GM23338 (cell line): ENCODE measurements around the gene LSP1. TPM values are rescaled to one million over a fixed set of nuclear protein-coding genes. Genes with fewer than 3 reads are reported as not detected.

Experiments
- ATAC-seq: fragments of 200-7000 bp; cut with Tn5 transposase; 3 replicates; pipeline ENCODE4 v1.9.1; 2020
- DNase-seq: peaks from one replicate; pipeline ENCODE4 v3.0.0-alpha.2; 2015; ENCODE audit warnings: low spot score
- H2AFZ ChIP-seq: fragments of 200-600 bp; sonication (generic); 2 replicates; pipeline ENCODE4 v1.8.0; 2016; ENCODE audit warnings: antibody characterized with exemption, mild to moderate bottlenecking, moderate library complexity
- H3F3A ChIP-seq: fragments of 200-600 bp; sonication (generic); replicated peaks from 2 replicates; pipeline ENCODE4 v1.8.0; 2017; ENCODE audit warnings: antibody characterized with exemption, mixed run types, low read depth
- H3K27ac ChIP-seq: fragments of 200-600 bp; sonication (generic); 2 replicates; pipeline ENCODE4 v1.6.1; 2016; ENCODE audit warnings: low read depth
- H3K27me3 ChIP-seq: fragments of 200-600 bp; sonication (generic); 2 replicates; pipeline ENCODE4 v1.8.0; 2016; ENCODE audit warnings: mild to moderate bottlenecking, mixed run types, moderate library complexity; ENCODE audit not compliant: insufficient read depth
- H3K36me3 ChIP-seq: fragments of 200-600 bp; sonication (generic); 2 replicates; pipeline ENCODE4 v1.8.0; 2016; ENCODE audit warnings: mild to moderate bottlenecking; ENCODE audit not compliant: insufficient read depth
- H3K4me1 ChIP-seq: fragments of 200-600 bp; sonication (generic); 2 replicates; pipeline ENCODE4 v1.8.0; 2016; ENCODE audit warnings: mild to moderate bottlenecking, moderate library complexity; ENCODE audit not compliant: insufficient read depth
- H3K4me2 ChIP-seq: fragments of 200-600 bp; sonication (generic); 2 replicates; pipeline ENCODE4 v1.7.1; 2017; ENCODE audit warnings: mixed run types
- H3K4me3 ChIP-seq: fragments of 200-600 bp; sonication (generic); 2 replicates; pipeline ENCODE4 v1.6.1; 2016; ENCODE audit warnings: mixed run types
- H3K79me2 ChIP-seq: fragments of 200-600 bp; sonication (generic); replicated peaks from 2 replicates; pipeline ENCODE4 v1.8.0; 2017; ENCODE audit warnings: mild to moderate bottlenecking; ENCODE audit not compliant: insufficient read depth
- H3K9me2 ChIP-seq: fragments of 200-600 bp; sonication (generic); 2 replicates; pipeline ENCODE4 v1.8.0; 2017; ENCODE audit not compliant: insufficient read depth
- H4K20me1 ChIP-seq: fragments of 200-600 bp; sonication (generic); replicated peaks from 2 replicates; pipeline ENCODE4 v1.8.0; 2017; ENCODE audit warnings: mild to moderate bottlenecking; ENCODE audit not compliant: insufficient read depth
- H3K27ac Mint-ChIP-seq: 2 replicates; pipeline ENCODE4 v1.8.0; 2020; ENCODE audit warnings: inconsistent platforms, mild to moderate bottlenecking, moderate library complexity, mixed read lengths
- H3K27me3 Mint-ChIP-seq: 3 replicates; pipeline ENCODE4 v1.8.0; 2022; ENCODE audit warnings: low read depth, mild to moderate bottlenecking, moderate library complexity, mixed read lengths, inconsistent platforms; ENCODE audit not compliant: insufficient read depth, poor library complexity
- H3K36me3 Mint-ChIP-seq: 3 replicates; pipeline ENCODE4 v1.8.0; 2021; ENCODE audit warnings: low read depth, mild to moderate bottlenecking, inconsistent platforms, moderate library complexity, mixed read lengths
- H3K4me1 Mint-ChIP-seq: 3 replicates; pipeline ENCODE4 v1.8.0; 2020; ENCODE audit warnings: mild to moderate bottlenecking, inconsistent platforms, mixed read lengths
- H3K4me3 Mint-ChIP-seq: 3 replicates; pipeline ENCODE4 v1.8.0; 2021; ENCODE audit warnings: moderate library complexity, mild to moderate bottlenecking, inconsistent platforms, mixed read lengths
- H3K9me3 Mint-ChIP-seq: 3 replicates; pipeline ENCODE4 v1.8.0; 2020; ENCODE audit warnings: moderate library complexity, mild to moderate bottlenecking, inconsistent platforms, mixed read lengths
- CREB1 ChIP-seq: fragments of 250-450 bp; sonication (Bioruptor Pico); IDR thresholded peaks from 2 replicates; pipeline ENCODE4 v1.5.0; 2020; ENCODE audit warnings: low read depth, mild to moderate bottlenecking, moderate library complexity
- CTCF ChIP-seq, 2 experiments: fragments of 200-600 bp in 1 of 2; sonication (generic) in 1 of 2; conservative IDR thresholded peaks; 2 replicates each; pipeline versions ENCODE4 v1.5.1 to v1.6.1; 2016 to 2017; ENCODE audit warnings: antibody characterized with exemption in 2 of 2, low read depth in 2 of 2, mild to moderate bottlenecking in 2 of 2, moderate library complexity in 1 of 2
- ETS1 ChIP-seq: IDR thresholded peaks from 2 replicates; pipeline ENCODE4 v1.6.1; 2016; ENCODE audit warnings: antibody characterized with exemption
- EZH2phosphoT487 ChIP-seq: fragments of 200-600 bp; sonication (generic); IDR thresholded peaks from one replicate; pipeline ENCODE4 v1.8.1; 2018; ENCODE audit warnings: antibody characterized with exemption; ENCODE audit not compliant: unreplicated experiment
- NANOG ChIP-seq: IDR thresholded peaks from 2 replicates; pipeline ENCODE4 v1.6.1; 2016; ENCODE audit warnings: antibody characterized with exemption, borderline replicate concordance
- POLR2AphosphoS5 ChIP-seq: IDR thresholded peaks from 2 replicates; pipeline ENCODE4 v1.6.1; 2016; ENCODE audit warnings: antibody characterized with exemption, low read depth
- REST ChIP-seq: IDR thresholded peaks from one replicate; pipeline ENCODE4 v1.6.1; 2018; ENCODE audit warnings: antibody characterized with exemption; ENCODE audit not compliant: unreplicated experiment
- ZNF114 ChIP-seq: fragments of 250-450 bp; sonication (Bioruptor Pico); IDR thresholded peaks from 2 replicates; pipeline ENCODE4 v1.5.0; 2020; ENCODE audit warnings: mild to moderate bottlenecking, moderate library complexity
- ZNF331 ChIP-seq: fragments of 250-450 bp; sonication (Bioruptor Pico); IDR thresholded peaks from 2 replicates; pipeline ENCODE4 v1.5.0; 2020; ENCODE audit warnings: low read depth, mild to moderate bottlenecking, moderate library complexity
- ZNF462 ChIP-seq: fragments of 250-450 bp; sonication (Bioruptor Pico); IDR thresholded peaks from 2 replicates; pipeline ENCODE4 v1.5.0; 2020; ENCODE audit warnings: mild to moderate bottlenecking, moderate library complexity
- polyA plus RNA-seq: library from polyadenylated mRNA; unstranded; fragments of >200 nt; fragmentation: Nextera tagmentation; extraction: Ambion mirVana; gene quantifications from 2 replicates; pipeline ENCODE4 v1.2.1, GENCODE V29; 2016
- total RNA-seq: library from RNA; depleted of rRNA; stranded (reverse); fragments of >200 nt; shearing (Covaris generic); gene quantifications from 2 replicates; pipeline ENCODE4 v1.2.3, GENCODE V29; 2014

Gene LSP1
- total and polyA plus RNA-seq, 2 experiments from 2014 or later: 0.84 TPM; not detected in 1

GRCh38 chr11:1887451-1888346 is 34.8 kb downstream of the LSP1 start:
- DNase-seq (no peak), ATAC-seq (no peak)
- no peaks in the 10 kb centered on the region for H3K4me1 ChIP-seq
- no peaks in the 10 kb centered on the region for H3K27me3 ChIP-seq
- no peak overlapping the region for H2AFZ ChIP-seq
- H4K20me1 ChIP-seq: no peaks in the 10 kb centered on the region
- no peak overlapping the region for H3K4me2 ChIP-seq
- no peaks in the 10 kb centered on the region for H3K79me2 ChIP-seq
- Mint-ChIP-seq H3K9me3 (no peaks in the 10 kb centered on the region), H3K4me3 (no peak overlapping the region), H3K36me3 (no peaks in the 10 kb centered on the region), H3K27me3 (peaks cover 8% of the 10 kb centered on the region), H3K4me1 (no peaks in the 10 kb centered on the region), H3K27ac (no peak overlapping the region)
- TF ChIP-seq ZNF114: no peak
- TF ChIP-seq ZNF462 (CRISPR knock-in tag): no peak
- no peak for TF ChIP-seq NANOG
- no peak for TF ChIP-seq CREB1 (CRISPR knock-in tag)
- no peak for TF ChIP-seq CTCF (conservative IDR thresholded peaks at IDR 0.05; ENCODE audit: low read depth in 2 of 2)
- TF ChIP-seq ETS1: no peak
- no peak for TF ChIP-seq REST
- TF ChIP-seq ZNF331 (CRISPR knock-in tag): no peak
- TF ChIP-seq EZH2phosphoT487: no peak
- no peak for TF ChIP-seq POLR2AphosphoS5
- H3F3A ChIP-seq: no peaks in the 10 kb centered on the region
- H3K36me3 ChIP-seq: no peaks in the 10 kb centered on the region
- no peaks in the 10 kb centered on the region for H3K9me2 ChIP-seq
- no peak overlapping the region for H3K27ac ChIP-seq
- no peak overlapping the region for H3K4me3 ChIP-seq
